ENCODE measurements around the gene RPS6KL1. TPM values are rescaled to one million over a fixed set of nuclear protein-coding genes. Genes with fewer than 3 reads are reported as not detected.

The RPS6KL1 gene
- total RNA-seq, 1 experiment from 2014 or later: 16.4 TPM

GRCh38 chr14:74964787-74965485 is 41.9 kb upstream of the RPS6KL1 start:
- no peaks in the 10 kb centered on the region for H3K9me3 Mint-ChIP-seq (ENCODE audit: low read depth, unreplicated experiment)
- TF ChIP-seq CTCF (IDR thresholded peaks at IDR 0.05; ENCODE audit: unreplicated experiment): no peak
- CTCF ChIA-PET: interaction anchor here (0.6 kb wide), 2 partner anchors 17 to 18 kb away, joined by 3 to 5 read pairs; no protein-coding TSS in a partner anchor
- H3K4me3 Mint-ChIP-seq (ENCODE audit: low read depth, unreplicated experiment): no peak overlapping the region
- no peak overlapping the region for H3K27ac Mint-ChIP-seq (ENCODE audit: unreplicated experiment)
- no peak for DNase-seq
- peaks cover 8% of the 10 kb centered on the region for H3K4me1 Mint-ChIP-seq (ENCODE audit: low read depth, unreplicated experiment)
- intact Hi-C loops (cut with micrococcal nuclease; ENCODE audit: unreplicated experiment): no loop called here
- BruUV-seq (replicated peaks): no TSS peak
- H3K27me3 Mint-ChIP-seq (ENCODE audit: unreplicated experiment): peaks cover 32% of the 10 kb centered on the region
- no peaks in the 10 kb centered on the region for H3K36me3 Mint-ChIP-seq (ENCODE audit: insufficient read depth, unreplicated experiment)

- no peak for TF ChIP-seq CTCF (IDR thresholded peaks at IDR 0.05; ENCODE audit: unreplicated experiment)
- H3K4me3 Mint-ChIP-seq (ENCODE audit: low read depth, unreplicated experiment): no peak overlapping the region
- CTCF ChIA-PET: no interaction called here
- no peaks in the 10 kb centered on the region for H3K36me3 Mint-ChIP-seq (ENCODE audit: insufficient read depth, unreplicated experiment)
- no peak overlapping the region for H3K27ac Mint-ChIP-seq (ENCODE audit: unreplicated experiment)
- H3K27me3 Mint-ChIP-seq (ENCODE audit: unreplicated experiment): peaks cover 32% of the 10 kb centered on the region
- peaks cover 8% of the 10 kb centered on the region for H3K4me1 Mint-ChIP-seq (ENCODE audit: low read depth, unreplicated experiment)
- no TSS peak for BruUV-seq (replicated peaks)
- no peak for DNase-seq
- intact Hi-C loops (cut with micrococcal nuclease; ENCODE audit: unreplicated experiment): no loop called here
- no peaks in the 10 kb centered on the region for H3K9me3 Mint-ChIP-seq (ENCODE audit: low read depth, unreplicated experiment)
Measured at GRCh38 chr14:74963705-74964271, 40.7 kb upstream of the RPS6KL1 start.

- intact Hi-C loops (cut with micrococcal nuclease; ENCODE audit: unreplicated experiment): no loop called here
- peaks cover 8% of the 10 kb centered on the region for H3K4me1 Mint-ChIP-seq (ENCODE audit: low read depth, unreplicated experiment)
- H3K4me3 Mint-ChIP-seq (ENCODE audit: low read depth, unreplicated experiment): no peak overlapping the region
- no peaks in the 10 kb centered on the region for H3K36me3 Mint-ChIP-seq (ENCODE audit: insufficient read depth, unreplicated experiment)
- no peak overlapping the region for H3K27ac Mint-ChIP-seq (ENCODE audit: unreplicated experiment)
- no peak for TF ChIP-seq CTCF (IDR thresholded peaks at IDR 0.05; ENCODE audit: unreplicated experiment)
- no peaks in the 10 kb centered on the region for H3K9me3 Mint-ChIP-seq (ENCODE audit: low read depth, unreplicated experiment)
- BruUV-seq (replicated peaks): no TSS peak
- CTCF ChIA-PET: no interaction called here
- DNase-seq: no peak
- H3K27me3 Mint-ChIP-seq (ENCODE audit: unreplicated experiment): peaks cover 32% of the 10 kb centered on the region
Measured at GRCh38 chr14:74963178-74963704, 40.2 kb upstream of the RPS6KL1 start.

GRCh38 chr14:74962493-74962892 is 39.4 kb upstream of the RPS6KL1 start:
- DNase-seq: no peak
- no peak overlapping the region for H3K4me3 Mint-ChIP-seq (ENCODE audit: low read depth, unreplicated experiment)
- H3K4me1 Mint-ChIP-seq (ENCODE audit: low read depth, unreplicated experiment): peaks cover 8% of the 10 kb centered on the region
- peaks cover 32% of the 10 kb centered on the region for H3K27me3 Mint-ChIP-seq (ENCODE audit: unreplicated experiment)
- intact Hi-C loops (cut with micrococcal nuclease; ENCODE audit: unreplicated experiment): no loop called here
- CTCF ChIA-PET: no interaction called here
- H3K27ac Mint-ChIP-seq (ENCODE audit: unreplicated experiment): no peak overlapping the region
- no peaks in the 10 kb centered on the region for H3K9me3 Mint-ChIP-seq (ENCODE audit: low read depth, unreplicated experiment)
- no peaks in the 10 kb centered on the region for H3K36me3 Mint-ChIP-seq (ENCODE audit: insufficient read depth, unreplicated experiment)
- no peak for TF ChIP-seq CTCF (IDR thresholded peaks at IDR 0.05; ENCODE audit: unreplicated experiment)
- BruUV-seq (replicated peaks): no TSS peak

Measured in Calu3 (cell line).